HEK293 (cell line): ENCODE results near the gene TMEM239.

ENCODE experiments used
- KLF8 ChIP-seq: fragments of 450-650 bp; formaldehyde crosslinking; IDR thresholded peaks from 2 replicates; pipeline ENCODE4 v1.5.1; 2016; ENCODE audit warnings: missing biosample characterization, missing genetic modification characterization
- ZNF768 ChIP-seq: fragments of 450-650 bp; formaldehyde crosslinking; IDR thresholded peaks from 2 replicates; pipeline ENCODE4 v1.5.1; 2018; ENCODE audit warnings: missing biosample characterization, mild to moderate bottlenecking, missing genetic modification characterization
- TF ChIP-seq, protein P1 (sequence below): fragments of 450-650 bp; formaldehyde crosslinking; IDR thresholded peaks from 2 replicates; pipeline ENCODE4 v1.5.1; 2016; ENCODE audit warnings: missing biosample characterization, missing genetic modification characterization
- TF ChIP-seq, protein P2 (sequence below): fragments of 450-650 bp; formaldehyde crosslinking; IDR thresholded peaks from 2 replicates; pipeline ENCODE4 v1.5.1; 2016; ENCODE audit warnings: missing biosample characterization, missing genetic modification characterization
- TF ChIP-seq, protein P3 (sequence below): fragments of 450-650 bp; formaldehyde crosslinking; IDR thresholded peaks from 2 replicates; pipeline ENCODE4 v1.5.1; 2016; ENCODE audit warnings: missing biosample characterization, missing genetic modification characterization

DNA sequence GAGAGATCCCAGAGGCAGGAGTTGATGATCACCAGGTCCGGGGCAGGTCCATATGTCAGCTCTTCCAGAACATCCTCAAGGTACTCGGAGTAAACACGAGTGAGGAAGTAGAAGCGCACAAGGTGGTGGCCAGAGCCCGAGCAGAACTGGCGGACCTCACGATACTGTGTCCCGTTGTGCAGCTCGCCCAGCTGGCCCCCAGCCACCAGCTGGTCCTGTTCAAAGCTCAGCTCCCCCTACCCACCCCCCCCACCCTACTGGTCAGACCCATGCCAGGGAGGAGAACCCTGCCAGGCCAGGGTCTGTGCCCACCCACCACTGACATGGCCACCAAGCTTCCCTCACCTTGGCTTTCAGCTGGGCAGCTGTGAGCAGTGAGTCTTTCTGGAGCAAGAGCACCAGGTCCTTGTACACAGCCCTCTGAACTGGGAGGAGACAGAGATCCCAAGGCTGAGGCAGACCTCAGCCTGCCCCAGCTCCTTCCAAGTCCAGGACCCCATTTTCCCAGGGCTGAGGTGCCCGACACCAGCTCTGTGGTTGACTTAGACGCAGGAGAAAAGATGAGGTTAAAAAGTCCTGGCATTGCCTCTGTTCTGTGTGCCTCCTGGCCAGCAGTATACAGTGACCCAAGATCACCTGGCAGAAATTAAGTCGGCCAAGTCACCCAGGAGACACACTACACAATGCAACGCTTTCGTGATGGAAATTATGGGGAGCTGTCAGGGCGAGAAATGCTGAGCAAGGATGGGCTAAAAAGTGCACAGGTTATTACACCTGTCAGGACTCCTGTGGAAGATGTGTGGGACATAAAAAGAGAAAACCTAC lies 22.9 kb downstream of the TMEM239 start:
- TF ChIP-seq, protein P1, sequence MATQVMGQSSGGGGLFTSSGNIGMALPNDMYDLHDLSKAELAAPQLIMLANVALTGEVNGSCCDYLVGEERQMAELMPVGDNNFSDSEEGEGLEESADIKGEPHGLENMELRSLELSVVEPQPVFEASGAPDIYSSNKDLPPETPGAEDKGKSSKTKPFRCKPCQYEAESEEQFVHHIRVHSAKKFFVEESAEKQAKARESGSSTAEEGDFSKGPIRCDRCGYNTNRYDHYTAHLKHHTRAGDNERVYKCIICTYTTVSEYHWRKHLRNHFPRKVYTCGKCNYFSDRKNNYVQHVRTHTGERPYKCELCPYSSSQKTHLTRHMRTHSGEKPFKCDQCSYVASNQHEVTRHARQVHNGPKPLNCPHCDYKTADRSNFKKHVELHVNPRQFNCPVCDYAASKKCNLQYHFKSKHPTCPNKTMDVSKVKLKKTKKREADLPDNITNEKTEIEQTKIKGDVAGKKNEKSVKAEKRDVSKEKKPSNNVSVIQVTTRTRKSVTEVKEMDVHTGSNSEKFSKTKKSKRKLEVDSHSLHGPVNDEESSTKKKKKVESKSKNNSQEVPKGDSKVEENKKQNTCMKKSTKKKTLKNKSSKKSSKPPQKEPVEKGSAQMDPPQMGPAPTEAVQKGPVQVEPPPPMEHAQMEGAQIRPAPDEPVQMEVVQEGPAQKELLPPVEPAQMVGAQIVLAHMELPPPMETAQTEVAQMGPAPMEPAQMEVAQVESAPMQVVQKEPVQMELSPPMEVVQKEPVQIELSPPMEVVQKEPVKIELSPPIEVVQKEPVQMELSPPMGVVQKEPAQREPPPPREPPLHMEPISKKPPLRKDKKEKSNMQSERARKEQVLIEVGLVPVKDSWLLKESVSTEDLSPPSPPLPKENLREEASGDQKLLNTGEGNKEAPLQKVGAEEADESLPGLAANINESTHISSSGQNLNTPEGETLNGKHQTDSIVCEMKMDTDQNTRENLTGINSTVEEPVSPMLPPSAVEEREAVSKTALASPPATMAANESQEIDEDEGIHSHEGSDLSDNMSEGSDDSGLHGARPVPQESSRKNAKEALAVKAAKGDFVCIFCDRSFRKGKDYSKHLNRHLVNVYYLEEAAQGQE (tag by site-specific recombination), result no peak
- TF ChIP-seq, protein P2, sequence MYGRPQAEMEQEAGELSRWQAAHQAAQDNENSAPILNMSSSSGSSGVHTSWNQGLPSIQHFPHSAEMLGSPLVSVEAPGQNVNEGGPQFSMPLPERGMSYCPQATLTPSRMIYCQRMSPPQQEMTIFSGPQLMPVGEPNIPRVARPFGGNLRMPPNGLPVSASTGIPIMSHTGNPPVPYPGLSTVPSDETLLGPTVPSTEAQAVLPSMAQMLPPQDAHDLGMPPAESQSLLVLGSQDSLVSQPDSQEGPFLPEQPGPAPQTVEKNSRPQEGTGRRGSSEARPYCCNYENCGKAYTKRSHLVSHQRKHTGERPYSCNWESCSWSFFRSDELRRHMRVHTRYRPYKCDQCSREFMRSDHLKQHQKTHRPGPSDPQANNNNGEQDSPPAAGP, result no peak
- TF ChIP-seq, protein P3, sequence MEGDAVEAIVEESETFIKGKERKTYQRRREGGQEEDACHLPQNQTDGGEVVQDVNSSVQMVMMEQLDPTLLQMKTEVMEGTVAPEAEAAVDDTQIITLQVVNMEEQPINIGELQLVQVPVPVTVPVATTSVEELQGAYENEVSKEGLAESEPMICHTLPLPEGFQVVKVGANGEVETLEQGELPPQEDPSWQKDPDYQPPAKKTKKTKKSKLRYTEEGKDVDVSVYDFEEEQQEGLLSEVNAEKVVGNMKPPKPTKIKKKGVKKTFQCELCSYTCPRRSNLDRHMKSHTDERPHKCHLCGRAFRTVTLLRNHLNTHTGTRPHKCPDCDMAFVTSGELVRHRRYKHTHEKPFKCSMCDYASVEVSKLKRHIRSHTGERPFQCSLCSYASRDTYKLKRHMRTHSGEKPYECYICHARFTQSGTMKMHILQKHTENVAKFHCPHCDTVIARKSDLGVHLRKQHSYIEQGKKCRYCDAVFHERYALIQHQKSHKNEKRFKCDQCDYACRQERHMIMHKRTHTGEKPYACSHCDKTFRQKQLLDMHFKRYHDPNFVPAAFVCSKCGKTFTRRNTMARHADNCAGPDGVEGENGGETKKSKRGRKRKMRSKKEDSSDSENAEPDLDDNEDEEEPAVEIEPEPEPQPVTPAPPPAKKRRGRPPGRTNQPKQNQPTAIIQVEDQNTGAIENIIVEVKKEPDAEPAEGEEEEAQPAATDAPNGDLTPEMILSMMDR, result no peak
- TF ChIP-seq ZNF768 (tag by site-specific recombination) (no peak), KLF8 (tag by site-specific recombination) (no peak)
